Activated CD8-positive, alpha-beta memory T cell treated with anti-CD3 and anti-CD28 coated beads, Interleukin-2, amount 50 U/mL, for 4 hours (primary cell): ENCODE data around the gene CD226.
"Not testable (repeated sequence)": the region's sequence is repeated elsewhere in the genome, so short reads cannot be mapped to it uniquely, and the experiment has no call there.

Source experiments
- DNase-seq: peaks from one replicate; pipeline ENCODE4 v3.0.0-alpha.2; 2020

Gene CD226

DNA sequence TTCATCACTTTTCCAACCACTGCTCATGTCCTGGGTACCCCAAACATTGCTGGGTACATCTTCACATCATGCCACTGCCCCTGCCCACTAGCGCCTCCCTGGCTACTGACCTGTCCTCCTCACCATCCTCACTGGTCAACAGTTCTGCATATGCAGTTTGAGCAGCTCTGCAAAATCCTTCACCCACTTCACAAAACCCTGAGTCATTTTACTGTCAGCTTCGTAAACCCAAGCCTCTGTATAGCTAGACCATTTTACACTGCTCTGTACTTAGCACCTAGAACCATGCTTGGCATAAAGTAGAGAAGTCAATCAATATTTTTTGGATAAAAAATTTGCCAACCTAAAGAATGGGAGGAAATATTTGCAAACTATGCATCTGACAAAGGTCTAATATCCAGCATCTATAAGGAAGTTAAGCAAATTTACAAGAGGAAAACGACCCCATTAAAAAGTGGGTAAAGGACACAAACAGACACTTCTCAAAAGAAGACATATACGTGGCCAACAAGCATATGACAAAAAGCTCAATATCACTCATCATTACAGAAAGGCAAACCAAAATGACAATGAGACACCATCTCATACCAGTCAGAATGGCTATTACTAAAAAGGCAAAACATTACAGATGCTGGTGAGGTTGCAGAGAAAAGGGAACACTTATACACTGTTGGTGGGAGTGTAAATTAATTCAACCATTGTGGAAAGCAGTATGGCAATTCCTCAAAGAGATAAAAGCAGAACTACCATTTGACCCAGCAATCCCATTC lies 48.3 kb downstream of the CD226 start:
- not testable (repeated sequence) for DNase-seq

- DNase-seq, result no peak
Measured at GRCh38 chr18:69898241-69898861, 49.3 kb downstream of the CD226 start.

DNA sequence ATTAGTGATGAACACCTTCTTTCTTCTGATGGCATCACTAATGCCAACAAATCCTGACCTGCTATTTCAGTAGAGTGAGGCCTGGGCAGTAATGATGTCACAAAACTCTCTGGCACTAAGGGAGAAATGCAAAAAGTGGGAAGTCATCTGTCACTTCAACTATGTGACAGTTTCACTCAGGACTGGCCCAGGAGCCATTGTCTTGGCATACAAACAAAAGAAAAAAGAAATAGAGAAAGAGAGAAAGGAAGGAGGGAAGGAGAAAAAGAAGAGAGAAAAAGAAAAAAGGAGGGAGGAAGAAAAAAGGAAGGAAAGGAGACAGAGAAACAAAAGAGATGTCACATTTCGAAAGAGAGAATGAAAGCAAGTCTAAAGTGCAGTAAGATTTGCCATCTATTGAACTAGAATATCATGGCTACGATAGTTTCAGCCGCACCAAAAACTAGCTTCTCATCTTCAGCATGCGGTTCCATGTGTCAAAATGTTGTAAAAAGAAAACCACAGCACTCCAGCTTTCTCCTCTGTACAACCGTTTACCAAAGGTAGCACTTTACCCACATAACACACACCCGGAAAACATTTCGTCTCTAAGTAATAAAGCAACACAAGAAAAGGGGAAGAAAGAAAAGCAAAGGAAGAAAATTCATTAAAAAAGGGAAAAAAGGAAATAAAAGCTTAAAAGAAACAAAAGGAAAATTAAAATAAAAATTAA lies 50.1 kb downstream of the CD226 start:
- no peak for DNase-seq

GRCh38 chr18:69895066-69896047 lies 52.3 kb downstream of the CD226 start:
- DNase-seq, result peak; percentile 35

DNA sequence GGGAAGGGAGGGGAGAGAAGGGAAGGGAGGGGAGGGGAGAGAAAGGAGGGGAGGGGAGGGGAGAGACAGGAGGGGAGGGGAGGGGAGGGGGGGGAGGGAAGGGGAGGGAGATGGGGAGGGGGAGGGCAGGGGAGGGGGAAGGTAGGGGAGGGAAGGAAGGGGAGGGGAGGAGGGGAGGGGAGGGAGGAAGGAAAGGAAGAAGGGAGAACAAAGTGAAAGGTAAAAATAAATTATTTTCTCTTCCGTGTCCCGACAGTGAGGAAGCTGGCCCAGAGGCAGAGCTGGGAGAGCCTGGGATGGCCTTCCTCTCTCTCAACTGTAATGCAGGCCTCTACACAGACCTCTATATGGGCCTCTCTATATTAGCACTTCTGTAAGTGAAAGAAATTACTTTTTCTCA lies 53.2 kb downstream of the CD226 start:
- no peak for DNase-seq

DNA sequence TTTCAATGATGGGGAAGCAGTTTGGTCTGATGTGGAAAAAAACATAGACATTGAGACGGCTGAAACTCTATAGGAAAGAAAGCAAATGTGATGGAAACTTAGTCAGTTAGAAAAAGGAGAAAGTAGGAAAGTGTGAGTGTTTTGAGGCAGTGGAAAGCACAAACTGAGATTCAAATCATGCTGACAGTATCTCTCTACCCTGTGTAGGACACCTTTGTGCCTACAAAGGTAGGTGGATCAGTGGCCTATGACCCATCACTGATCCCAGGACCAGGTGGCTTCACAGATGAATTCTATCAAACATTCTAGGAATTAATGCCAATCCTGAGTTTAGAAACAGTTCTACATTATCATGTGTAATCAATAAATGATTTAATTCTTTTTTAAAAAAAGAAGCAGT lies 57.1 kb downstream of the CD226 start:
- no peak for DNase-seq

DNA sequence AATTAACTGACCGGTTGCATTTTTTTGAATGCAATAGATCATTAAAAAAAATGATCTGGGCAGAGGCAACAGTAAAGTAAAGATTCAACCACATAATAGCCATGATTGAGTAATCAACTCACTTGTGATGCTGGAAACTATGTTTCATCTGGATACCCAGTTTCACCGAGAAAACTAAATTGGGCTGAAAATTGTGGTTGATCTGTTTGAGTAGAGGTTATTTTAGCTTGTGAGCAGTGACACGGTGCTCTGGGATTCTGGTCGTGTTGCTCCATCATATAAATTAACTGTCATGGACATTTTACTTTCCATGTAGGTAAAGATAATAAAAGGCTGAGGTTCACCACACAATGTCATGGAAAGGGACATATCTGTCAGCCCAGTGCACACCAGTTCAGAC lies 58.7 kb downstream of the CD226 start:
- DNase-seq, result no peak

DNA sequence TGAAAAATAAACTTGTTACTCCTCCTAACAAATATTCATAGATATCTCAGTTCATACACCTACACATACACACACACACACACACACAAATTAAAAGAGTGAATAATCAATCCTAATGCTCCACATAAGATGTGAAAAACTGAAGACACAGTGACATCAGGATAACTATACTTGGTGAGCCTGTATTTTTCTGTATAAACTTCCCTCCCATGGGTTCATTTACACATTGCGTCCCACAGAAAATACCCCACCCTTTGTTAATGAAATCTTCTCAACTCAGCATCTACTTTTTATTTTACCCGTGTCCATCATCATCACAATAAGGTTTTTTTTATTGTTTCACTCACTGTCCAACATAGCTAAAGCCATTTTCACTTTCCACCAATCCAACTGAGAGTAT lies 60.4 kb downstream of the CD226 start:
- DNase-seq, result no peak

DNA sequence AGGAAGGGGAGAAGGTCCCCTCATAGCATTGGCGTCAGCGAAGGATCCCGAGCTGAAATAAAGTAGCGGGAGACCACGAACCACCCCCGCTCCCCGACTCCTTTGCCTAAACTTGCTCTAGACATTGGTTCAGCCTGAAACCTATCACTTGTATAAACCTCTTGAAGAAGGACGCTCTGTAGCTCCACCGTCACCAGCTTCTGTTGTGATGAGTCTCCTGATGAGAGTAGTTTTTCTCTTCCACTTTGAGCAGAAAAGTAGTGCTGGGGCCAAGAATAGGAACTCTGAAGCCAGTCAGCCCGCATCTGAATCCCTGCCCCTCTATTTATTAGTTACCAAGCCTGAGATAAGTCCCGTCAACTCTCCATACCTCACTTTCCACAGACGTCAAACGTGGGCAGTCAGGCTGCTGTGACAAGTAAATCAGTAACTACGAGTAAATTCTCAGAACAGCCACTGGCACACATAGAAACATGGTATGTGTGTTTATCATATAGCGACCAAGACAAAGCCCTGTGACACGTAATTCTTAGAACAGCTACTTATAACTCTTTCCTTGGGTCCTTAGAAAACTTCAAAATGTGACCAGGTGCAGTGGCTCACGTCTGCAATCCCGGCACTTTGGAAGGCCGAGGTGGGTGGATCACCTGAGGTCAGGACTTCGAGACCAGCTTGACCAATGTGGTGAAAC lies 61.7 kb downstream of the CD226 start:
- no peak for DNase-seq

GRCh38 chr18:69885355-69885754 lies 62.3 kb downstream of the CD226 start:
- no peak for DNase-seq

DNA sequence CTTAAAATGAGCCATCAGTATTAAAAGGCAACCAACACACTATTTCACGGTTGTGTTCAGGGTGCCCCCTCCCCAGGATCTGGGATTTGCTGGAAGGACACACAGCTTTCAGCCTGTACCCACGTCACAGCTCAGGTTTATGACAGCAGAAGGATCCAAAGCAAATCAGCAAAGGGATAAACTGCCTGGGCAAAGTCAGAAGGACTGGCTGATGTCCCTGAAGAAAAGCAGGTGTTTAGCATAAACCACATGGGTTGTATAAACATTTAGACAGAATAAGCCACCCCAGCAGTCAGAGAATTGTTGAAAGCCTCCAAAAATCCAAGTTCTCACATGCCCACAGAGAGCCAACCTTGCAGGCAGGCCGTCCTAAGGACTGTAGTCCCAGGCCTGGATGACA lies 63.9 kb downstream of the CD226 start:
- no peak for DNase-seq

DNA sequence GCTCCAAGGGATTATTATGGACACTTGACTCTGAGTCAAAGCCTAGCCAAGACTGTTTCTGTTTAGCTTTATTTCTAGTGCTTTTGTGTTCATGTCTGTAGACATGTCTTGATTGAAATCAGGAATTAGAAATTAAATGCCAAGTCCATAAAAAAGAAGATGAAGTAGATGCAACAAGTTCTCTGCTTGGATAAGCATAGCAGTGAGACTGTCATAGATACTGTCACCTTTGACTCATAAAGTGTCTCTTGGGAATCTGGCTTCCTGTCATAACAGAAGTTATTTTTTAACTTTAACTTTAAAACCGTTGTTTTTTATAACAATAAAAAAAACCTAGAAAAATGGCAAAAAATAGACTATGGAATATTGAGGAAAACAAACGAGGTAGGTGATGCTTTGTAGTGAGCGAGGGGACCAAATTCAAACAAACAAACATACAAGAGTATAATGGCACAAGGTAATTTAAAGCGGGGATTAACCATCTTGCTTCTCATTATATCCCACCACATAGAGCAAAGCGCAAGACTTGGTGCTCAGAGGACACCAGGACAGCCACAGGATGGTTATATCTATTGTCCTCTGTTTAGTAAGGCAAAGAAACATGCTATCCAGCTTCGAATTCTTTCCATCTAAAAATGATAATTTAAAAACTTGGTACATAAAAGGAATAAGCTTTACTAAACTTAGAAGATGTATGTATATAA lies 64.6 kb downstream of the CD226 start:
- DNase-seq, result no peak

- no peak for DNase-seq
Measured at GRCh38 chr18:69880083-69880482, 67.6 kb downstream of the CD226 start.

- DNase-seq, result not testable (repeated sequence)
Measured at GRCh38 chr18:69879051-69879450, 68.6 kb downstream of the CD226 start.

GRCh38 chr18:69878213-69878933 lies 69.3 kb downstream of the CD226 start:
- no peak for DNase-seq

GRCh38 chr18:69876490-69876889 lies 71.2 kb downstream of the CD226 start:
- DNase-seq, result no peak

GRCh38 chr18:69874058-69874457 lies 73.6 kb downstream of the CD226 start:
- no peak for DNase-seq

GRCh38 chr18:69872661-69873060 lies 75.0 kb downstream of the CD226 start:
- no peak for DNase-seq

GRCh38 chr18:69871363-69871762 lies 76.3 kb downstream of the CD226 start:
- DNase-seq, result no peak

- no peak for DNase-seq
Measured at GRCh38 chr18:69870736-69871135, 76.9 kb downstream of the CD226 start.

- DNase-seq, result no peak
Measured at GRCh38 chr18:69866212-69866611, 81.5 kb downstream of the CD226 start.
